Measurements from ENCODE around the gene HOXA5.

HOXA5 gene

DNA sequence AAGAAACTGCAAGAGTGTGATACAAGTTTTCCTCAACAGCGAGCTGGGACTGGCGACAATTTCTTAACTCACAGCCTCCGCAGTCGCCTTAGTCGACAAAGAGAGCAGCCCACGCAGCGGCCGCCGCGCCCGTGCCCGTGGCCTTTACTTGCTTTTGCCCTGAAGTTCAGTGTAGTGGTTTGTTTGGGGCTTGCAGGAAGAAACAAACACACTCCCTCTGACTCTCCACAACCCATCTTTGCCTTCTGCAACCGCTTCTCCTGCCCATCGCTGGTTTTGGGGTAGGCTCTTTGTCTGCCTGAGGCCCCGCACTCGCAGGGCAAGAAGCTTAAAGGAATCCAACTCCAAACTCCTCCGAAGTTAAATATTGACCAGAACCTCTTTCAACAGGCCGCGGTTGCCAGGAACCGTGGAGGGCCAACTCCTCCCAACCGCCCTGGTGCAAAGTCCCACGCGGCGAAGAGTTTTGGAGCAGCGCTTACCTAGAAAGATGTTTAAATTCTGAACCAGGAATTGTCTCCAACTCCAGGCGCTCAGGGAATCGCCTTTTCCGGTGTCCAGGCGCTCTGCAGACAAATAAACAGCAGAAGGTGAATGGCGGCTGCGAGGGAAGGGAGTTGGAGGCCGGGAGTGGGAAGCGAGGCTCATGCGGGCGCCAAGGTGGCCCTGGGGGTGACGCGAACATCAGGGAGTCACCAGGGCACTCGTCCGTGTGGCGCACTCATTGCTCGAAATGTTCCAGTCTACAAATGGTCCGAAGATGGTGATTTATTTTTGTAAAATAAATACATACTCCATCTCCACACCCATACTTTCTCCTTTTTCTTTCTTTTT, 21.2 kb downstream of the HOXA5 start:
- DNase-seq = no peak
- peaks cover 100% of the 10 kb centered on the region for H3K27me3 ChIP-seq
- no peaks in the 10 kb centered on the region for H3K36me3 ChIP-seq

DNA sequence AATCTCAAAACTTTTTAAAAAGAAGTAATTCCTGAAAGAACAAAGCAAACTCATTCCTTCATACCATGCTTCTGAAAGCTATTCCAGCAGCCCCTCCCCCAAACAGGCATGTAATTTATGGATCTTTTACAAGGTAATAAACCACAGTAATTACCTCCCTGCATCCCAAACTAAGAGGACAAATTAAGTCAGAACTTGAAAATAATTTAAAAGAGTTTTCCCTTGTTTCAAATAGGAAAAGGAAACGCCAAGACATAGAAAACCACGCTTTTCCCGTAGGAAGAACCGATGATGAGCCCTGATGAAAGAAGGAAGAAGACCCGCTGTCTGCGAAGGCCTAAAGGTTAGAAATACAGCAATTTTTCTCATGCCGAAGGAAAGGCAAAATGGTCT, 21.8 kb downstream of the HOXA5 start:
- no peaks in the 10 kb centered on the region for H3K36me3 ChIP-seq
- H3K4me1 ChIP-seq = no peaks in the 10 kb centered on the region
- H3K9me3 ChIP-seq = no peaks in the 10 kb centered on the region
- no peak for DNase-seq
- TF ChIP-seq, protein P1, sequence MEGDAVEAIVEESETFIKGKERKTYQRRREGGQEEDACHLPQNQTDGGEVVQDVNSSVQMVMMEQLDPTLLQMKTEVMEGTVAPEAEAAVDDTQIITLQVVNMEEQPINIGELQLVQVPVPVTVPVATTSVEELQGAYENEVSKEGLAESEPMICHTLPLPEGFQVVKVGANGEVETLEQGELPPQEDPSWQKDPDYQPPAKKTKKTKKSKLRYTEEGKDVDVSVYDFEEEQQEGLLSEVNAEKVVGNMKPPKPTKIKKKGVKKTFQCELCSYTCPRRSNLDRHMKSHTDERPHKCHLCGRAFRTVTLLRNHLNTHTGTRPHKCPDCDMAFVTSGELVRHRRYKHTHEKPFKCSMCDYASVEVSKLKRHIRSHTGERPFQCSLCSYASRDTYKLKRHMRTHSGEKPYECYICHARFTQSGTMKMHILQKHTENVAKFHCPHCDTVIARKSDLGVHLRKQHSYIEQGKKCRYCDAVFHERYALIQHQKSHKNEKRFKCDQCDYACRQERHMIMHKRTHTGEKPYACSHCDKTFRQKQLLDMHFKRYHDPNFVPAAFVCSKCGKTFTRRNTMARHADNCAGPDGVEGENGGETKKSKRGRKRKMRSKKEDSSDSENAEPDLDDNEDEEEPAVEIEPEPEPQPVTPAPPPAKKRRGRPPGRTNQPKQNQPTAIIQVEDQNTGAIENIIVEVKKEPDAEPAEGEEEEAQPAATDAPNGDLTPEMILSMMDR (IDR thresholded peaks at IDR 0.05; ENCODE audit: low read depth, low read length) = no peak
- H3K27me3 ChIP-seq = peaks cover 100% of the 10 kb centered on the region
- no peak overlapping the region for H3K4me3 ChIP-seq (ENCODE audit: low read depth, low read length)

More for the DNA sequence above, 21.2 kb downstream of the HOXA5 start:
- Histone ChIP-seq H3K9me3 (no peaks in the 10 kb centered on the region), H3K4me1 (no peaks in the 10 kb centered on the region), H3K4me3 (ENCODE audit: low read depth, low read length) (no peak overlapping the region)
- TF ChIP-seq, protein P1 (IDR thresholded peaks at IDR 0.05; ENCODE audit: low read depth, low read length) = no peak

DNA sequence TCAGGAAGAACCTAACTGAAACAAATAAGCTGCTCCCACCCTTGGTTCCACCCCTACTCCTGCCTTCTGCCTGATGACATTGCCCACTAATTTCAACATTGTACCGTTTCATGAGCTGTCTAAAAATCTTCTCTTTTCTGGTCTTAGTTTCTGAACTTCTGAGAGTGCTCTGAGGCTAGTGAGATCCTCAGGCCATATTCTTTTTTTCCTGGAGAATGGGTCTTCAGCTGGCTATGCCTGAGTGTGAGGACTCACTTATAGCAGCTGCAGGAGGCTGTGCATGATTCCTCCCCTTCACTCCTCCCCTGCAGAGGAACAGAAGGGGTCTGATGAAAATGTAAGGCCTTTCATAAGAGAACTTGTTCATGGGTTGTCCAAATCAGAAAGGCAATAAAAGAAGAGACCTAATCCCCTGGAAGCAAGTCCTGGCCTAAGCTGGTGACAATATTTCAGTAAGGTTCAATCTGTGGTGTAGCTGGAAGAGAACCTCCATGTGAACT, 24.0 kb downstream of the HOXA5 start:
- Histone ChIP-seq H3K9me3 (no peaks in the 10 kb centered on the region), H3K27me3 (peaks cover 98% of the 10 kb centered on the region), H3K4me1 (no peaks in the 10 kb centered on the region), H3K36me3 (no peaks in the 10 kb centered on the region), H3K4me3 (ENCODE audit: low read depth, low read length) (no peak overlapping the region)
- DNase-seq = no peak
- TF ChIP-seq, protein P1 (IDR thresholded peaks at IDR 0.05; ENCODE audit: low read depth, low read length) = no peak

DNA sequence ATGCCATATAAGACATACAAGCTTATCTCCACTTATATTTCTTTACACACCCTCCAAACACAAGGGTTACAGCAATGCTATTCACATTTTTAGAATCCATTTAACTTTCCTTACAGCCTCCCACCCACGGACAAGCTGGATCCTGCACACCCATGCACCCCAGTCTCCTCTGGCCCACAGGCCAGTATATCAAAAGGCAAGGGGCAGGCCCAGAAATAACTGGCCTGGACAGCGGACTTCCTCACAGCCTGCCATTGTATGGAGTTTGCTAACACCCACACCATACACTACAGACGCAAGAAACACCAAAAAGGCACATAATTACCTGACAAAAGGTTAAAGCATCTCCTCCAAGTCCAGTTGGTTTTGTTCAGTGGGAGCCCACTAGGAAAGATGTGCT, 24.9 kb downstream of the HOXA5 start:
- Histone ChIP-seq H3K9me3 (no peaks in the 10 kb centered on the region), H3K36me3 (no peaks in the 10 kb centered on the region), H3K4me3 (ENCODE audit: low read depth, low read length) (no peak overlapping the region), H3K4me1 (no peaks in the 10 kb centered on the region), H3K27me3 (peaks cover 95% of the 10 kb centered on the region)
- TF ChIP-seq, protein P1 (IDR thresholded peaks at IDR 0.05; ENCODE audit: low read depth, low read length) = no peak
- DNase-seq = no peak

DNA sequence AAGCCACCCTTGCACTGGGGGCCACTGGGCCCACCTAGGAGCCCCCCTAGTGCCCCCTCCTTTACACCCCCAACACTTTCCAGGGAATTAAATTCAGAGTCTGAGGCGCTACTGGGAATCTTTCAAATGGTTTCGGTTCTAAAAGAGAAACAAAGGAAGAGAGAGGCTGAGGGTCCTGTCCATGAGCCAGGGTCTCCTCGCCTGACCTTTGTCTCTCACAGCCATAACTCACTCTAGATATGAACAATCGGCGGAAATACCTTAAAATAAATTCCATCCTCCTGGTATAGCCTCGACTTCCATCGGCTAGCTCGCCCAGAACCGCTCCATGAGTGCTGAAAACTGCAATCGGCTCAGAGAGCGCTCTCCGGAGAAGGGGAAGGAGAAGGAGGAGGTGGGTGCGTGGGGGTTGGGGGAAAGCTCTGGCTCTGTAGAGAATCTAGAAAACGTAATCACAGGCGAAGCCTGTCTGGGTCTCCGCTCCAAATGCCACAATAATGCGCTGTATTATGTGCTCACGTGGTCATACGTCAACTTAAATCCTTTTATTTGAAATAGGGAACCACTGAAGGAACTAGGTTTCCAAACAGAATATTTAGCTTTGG, 25.5 kb downstream of the HOXA5 start:
- Histone ChIP-seq H3K4me1 (no peaks in the 10 kb centered on the region), H3K9me3 (no peaks in the 10 kb centered on the region), H3K4me3 (ENCODE audit: low read depth, low read length) (no peak overlapping the region), H3K36me3 (no peaks in the 10 kb centered on the region), H3K27me3 (peaks cover 95% of the 10 kb centered on the region)
- no peak for DNase-seq
- TF ChIP-seq, protein P1 (IDR thresholded peaks at IDR 0.05; ENCODE audit: low read depth, low read length) = no peak
